IMR-90 (cell line): Measurements from ENCODE around the gene DYSF. TPM values are rescaled to one million over a fixed set of nuclear protein-coding genes. Genes with fewer than 3 reads are reported as not detected.
A peak's percentile ranks its signal among the peaks of the same experiment; 100 is the strongest.

Source experiments
- ATAC-seq: fragments of 200-7000 bp; cut with Tn5 transposase; 2 replicates; pipeline ENCODE4 v1.9.1; 2020; ENCODE audit warnings: low read depth, mild to moderate bottlenecking, moderate library complexity
- BruUV-seq: library from RNA; stranded (reverse); fragments of 400-500 nt; replicated peaks from 2 replicates; lab custom pipeline; 2021; lab: Mats Ljungman, UMichigan
- CTCF ChIA-PET: fragments of 300-600 bp; formaldehyde crosslinking; extraction: SDS; loops from one replicate; lab custom pipeline; 2021; ENCODE audit warnings: antibody characterized with exemption; lab: Yijun Ruan, JAX
- POLR2A ChIA-PET: fragments of 300-600 bp; sonication (Branson Sonifier 250); formaldehyde crosslinking; loops from one replicate; lab custom pipeline; 2022; ENCODE audit warnings: antibody characterized with exemption; ENCODE audit not compliant: unreplicated experiment; lab: Charles Lee
- DNase-seq: peaks from one replicate; pipeline ENCODE4 v3.0.0; 2013
- H2AFZ ChIP-seq: replicated peaks from 2 replicates; pipeline ENCODE3; 2013; ENCODE audit warnings: low read length, mild to moderate bottlenecking; ENCODE audit not compliant: poor library complexity
- H2AK5ac ChIP-seq: 2 replicates; pipeline ENCODE4 v1.6.1; 2013; ENCODE audit warnings: low read depth, low read length, inconsistent platforms
- H2AK9ac ChIP-seq: replicated peaks from 2 replicates; pipeline ENCODE3; 2013; ENCODE audit warnings: mild to moderate bottlenecking, low read depth, low read length, moderate library complexity; ENCODE audit not compliant: poor library complexity
- H2BK120ac ChIP-seq: 2 replicates; pipeline ENCODE4 v1.6.1; 2013; ENCODE audit warnings: low read depth, low read length, inconsistent platforms
- H2BK15ac ChIP-seq: 3 replicates; pipeline ENCODE4 v1.6.1; 2013; ENCODE audit warnings: low read depth, low read length, inconsistent platforms
- H2BK20ac ChIP-seq: 2 replicates; pipeline ENCODE4 v1.6.1; 2013; ENCODE audit warnings: low read depth, mild to moderate bottlenecking, inconsistent platforms, low read length, moderate library complexity
- H2BK5ac ChIP-seq: 2 replicates; pipeline ENCODE4 v1.6.1; 2013; ENCODE audit warnings: mild to moderate bottlenecking, low read depth, low read length, inconsistent platforms; ENCODE audit not compliant: poor library complexity, severe bottlenecking
- H3K14ac ChIP-seq: replicated peaks from 2 replicates; pipeline ENCODE4 v1.6.1; 2013; ENCODE audit warnings: low read depth, low read length, inconsistent platforms
- H3K18ac ChIP-seq: 2 replicates; pipeline ENCODE4 v1.6.1; 2013; ENCODE audit warnings: low read depth, low read length, control low read depth
- H3K23ac ChIP-seq: 2 replicates; pipeline ENCODE4 v1.6.1; 2013; ENCODE audit warnings: low read depth, low read length, inconsistent platforms
- H3K27ac ChIP-seq: 2 replicates; pipeline ENCODE4 v1.5.1; 2013; ENCODE audit warnings: mild to moderate bottlenecking, control low read depth, low read length; ENCODE audit not compliant: insufficient read depth
- H3K27me3 ChIP-seq: 2 replicates; pipeline ENCODE4 v1.6.1; 2013; ENCODE audit warnings: low read length; ENCODE audit not compliant: control insufficient read depth, insufficient read depth
- H3K36me3 ChIP-seq: 2 replicates; pipeline ENCODE4 v1.6.1; 2013; ENCODE audit warnings: low read length, mixed read lengths; ENCODE audit not compliant: control insufficient read depth, insufficient read depth
- H3K4ac ChIP-seq: 2 replicates; pipeline ENCODE4 v1.6.1; 2013; ENCODE audit warnings: low read depth, low read length, inconsistent platforms
- H3K4me1 ChIP-seq: 2 replicates; pipeline ENCODE4 v1.6.1; 2013; ENCODE audit warnings: low read length, mixed read lengths; ENCODE audit not compliant: control insufficient read depth, insufficient read depth
- H3K4me2 ChIP-seq: 2 replicates; pipeline ENCODE4 v1.6.1; 2013; ENCODE audit warnings: low read depth, mild to moderate bottlenecking, control low read depth, low read length, moderate library complexity
- H3K4me3 ChIP-seq: 2 replicates; pipeline ENCODE4 v1.5.1; 2013; ENCODE audit warnings: low read depth, mild to moderate bottlenecking, control low read depth, low read length, moderate library complexity; ENCODE audit not compliant: insufficient read depth
- H3K56ac ChIP-seq: 2 replicates; pipeline ENCODE4 v1.6.1; 2013; ENCODE audit warnings: low read length, inconsistent platforms; ENCODE audit not compliant: insufficient read depth; ENCODE audit errors: extremely low read depth
- H3K79me1 ChIP-seq, 2 experiments: 2 replicates each; pipeline ENCODE4 v1.6.1; 2013; ENCODE audit warnings: low read length in 2 of 2, inconsistent platforms in 1 of 2, low read depth in 1 of 2
- H3K9ac ChIP-seq: 2 replicates; pipeline ENCODE4 v1.6.1; 2013; ENCODE audit warnings: low read depth, low read length, control low read depth
- H3K9me1 ChIP-seq: 2 replicates; pipeline ENCODE4 v1.6.1; 2013; ENCODE audit warnings: low read length, inconsistent platforms; ENCODE audit not compliant: insufficient read depth
- H3K9me3 ChIP-seq: 2 replicates; pipeline ENCODE4 v1.6.1; 2013; ENCODE audit warnings: low read length; ENCODE audit not compliant: control insufficient read depth, insufficient read depth
- H4K20me1 ChIP-seq: 2 replicates; pipeline ENCODE4 v1.6.1; 2013; ENCODE audit warnings: low read length, inconsistent platforms; ENCODE audit not compliant: insufficient read depth
- H4K5ac ChIP-seq: 2 replicates; pipeline ENCODE4 v1.6.1; 2013; ENCODE audit warnings: mild to moderate bottlenecking, low read depth, low read length, control low read depth
- H4K8ac ChIP-seq, 2 experiments: 2 replicates each; pipeline ENCODE4 v1.6.1; 2013; ENCODE audit warnings: low read depth in 2 of 2, low read length in 2 of 2, control low read depth in 1 of 2, inconsistent platforms in 1 of 2
- H4K91ac ChIP-seq: 2 replicates; pipeline ENCODE4 v1.6.1; 2013; ENCODE audit warnings: low read depth, low read length, inconsistent platforms; ENCODE audit not compliant: insufficient read depth
- BHLHE40 ChIP-seq: fragments of 150-350 bp; IDR thresholded peaks from 2 replicates; pipeline ENCODE4 v1.6.1; 2016; ENCODE audit warnings: mild to moderate bottlenecking, low read depth, low read length
- CHD1 ChIP-seq: IDR thresholded peaks from 2 replicates; pipeline ENCODE4 v1.6.1; 2012; ENCODE audit warnings: low read depth, low read length, improper control_type of control experiment
- FOS ChIP-seq: fragments of 150-350 bp; IDR thresholded peaks from 2 replicates; pipeline ENCODE4 v1.6.1; 2016; ENCODE audit warnings: low read depth, low read length
- MAFK ChIP-seq: IDR thresholded peaks from 2 replicates; pipeline ENCODE4 v1.6.1; 2012; ENCODE audit warnings: low read depth, low read length, improper control_type of control experiment
- MAZ ChIP-seq: IDR thresholded peaks from 2 replicates; pipeline ENCODE4 v1.6.1; 2012; ENCODE audit warnings: low read depth, mild to moderate bottlenecking, low read length, improper control_type of control experiment, moderate library complexity, borderline replicate concordance
- MXI1 ChIP-seq: IDR thresholded peaks from 2 replicates; pipeline ENCODE4 v1.6.1; 2012; ENCODE audit warnings: low read depth, mild to moderate bottlenecking, low read length, moderate library complexity, borderline replicate concordance
- NFE2L2 ChIP-seq: fragments of 150-350 bp; IDR thresholded peaks from 2 replicates; pipeline ENCODE4 v1.6.1; 2016; ENCODE audit warnings: low read depth, mild to moderate bottlenecking, low read length
- POLR2A ChIP-seq: IDR thresholded peaks from 2 replicates; pipeline ENCODE4 v1.6.1; 2012; ENCODE audit warnings: mild to moderate bottlenecking, low read depth, low read length
- RAD21 ChIP-seq: IDR thresholded peaks from 2 replicates; pipeline ENCODE4 v1.6.1; 2012; ENCODE audit warnings: low read length, improper control_type of control experiment
- RFX5 ChIP-seq: IDR thresholded peaks from 2 replicates; pipeline ENCODE4 v1.8.0; 2012; ENCODE audit warnings: low read depth, mild to moderate bottlenecking, low read length, moderate library complexity
- SMC3 ChIP-seq: fragments of 150-350 bp; IDR thresholded peaks from 2 replicates; pipeline ENCODE4 v1.6.1; 2016; ENCODE audit warnings: low read depth, mild to moderate bottlenecking, antibody characterized with exemption, low read length, moderate library complexity
- WGBS, 2 experiments: methylation state at CpG; one replicate each; pipeline versions ENCODE4 v1.1.5 to v1.1.7; 2013; ENCODE audit warnings: missing lambda C conversion rate in 2 of 2; ENCODE audit not compliant: insufficient read length in 1 of 2; ENCODE audit errors: extremely low coverage in 2 of 2; 5-methylcytosine and 5-hydroxymethylcytosine counted together
- dilution Hi-C: fragments of 300-500 bp; cut with HindIII; formaldehyde crosslinking; loops from one replicate; pipeline ENCODE4 v1.14.3; 2018; ENCODE audit warnings: low sequenced_read_pairs; ENCODE audit not compliant: unreplicated experiment
- in situ Hi-C: fragments of 300-500 bp; cut with MboI; formaldehyde crosslinking; loops from 3 replicates; pipeline ENCODE4 v1.14.3; 2019; ENCODE audit warnings: low sequenced_read_pairs, inconsistent platforms, mixed read lengths
- intact Hi-C: fragments of 100-400 bp; cut with micrococcal nuclease; formaldehyde crosslinking; loops from 2 replicates; pipeline ENCODE4 v1.10.0; 2022
- polyA plus RNA-seq, 3 experiments: library from polyadenylated mRNA; depleted of rRNA; stranded (reverse); fragments of >200 nt; gene quantifications; 2 replicates each; pipeline ENCODE4 v1.2.3, GENCODE V29; 2012; ENCODE audit warnings: low replicate concordance in 1 of 3
- total RNA-seq: library from RNA; depleted of rRNA; stranded (reverse); fragments of >200 nt; gene quantifications from 2 replicates; pipeline ENCODE4 v1.2.3, GENCODE V29; 2012
- TF ChIP-seq, protein P1 (sequence below): fragments of 150-350 bp; IDR thresholded peaks from 2 replicates; pipeline ENCODE4 v1.6.1; 2017; ENCODE audit warnings: mild to moderate bottlenecking, antibody characterized with exemption, low read length, low read depth
- TF ChIP-seq, protein P2 (sequence below): fragments of 150-350 bp; IDR thresholded peaks from 2 replicates; pipeline ENCODE4 v1.6.1; 2016; ENCODE audit warnings: low read depth, mild to moderate bottlenecking, low read length, moderate library complexity, borderline replicate concordance
- TF ChIP-seq, protein P3 (sequence below): conservative IDR thresholded peaks from 2 replicates; pipeline ENCODE4 v1.5.1; 2012; ENCODE audit warnings: mild to moderate bottlenecking, low read depth, low read length, improper control_type of control experiment

The DYSF gene
- total and polyA plus RNA-seq, 2 of the 4 experiments (the other 2 are of a cell fraction): 0.09 to 0.18 TPM

DNA sequence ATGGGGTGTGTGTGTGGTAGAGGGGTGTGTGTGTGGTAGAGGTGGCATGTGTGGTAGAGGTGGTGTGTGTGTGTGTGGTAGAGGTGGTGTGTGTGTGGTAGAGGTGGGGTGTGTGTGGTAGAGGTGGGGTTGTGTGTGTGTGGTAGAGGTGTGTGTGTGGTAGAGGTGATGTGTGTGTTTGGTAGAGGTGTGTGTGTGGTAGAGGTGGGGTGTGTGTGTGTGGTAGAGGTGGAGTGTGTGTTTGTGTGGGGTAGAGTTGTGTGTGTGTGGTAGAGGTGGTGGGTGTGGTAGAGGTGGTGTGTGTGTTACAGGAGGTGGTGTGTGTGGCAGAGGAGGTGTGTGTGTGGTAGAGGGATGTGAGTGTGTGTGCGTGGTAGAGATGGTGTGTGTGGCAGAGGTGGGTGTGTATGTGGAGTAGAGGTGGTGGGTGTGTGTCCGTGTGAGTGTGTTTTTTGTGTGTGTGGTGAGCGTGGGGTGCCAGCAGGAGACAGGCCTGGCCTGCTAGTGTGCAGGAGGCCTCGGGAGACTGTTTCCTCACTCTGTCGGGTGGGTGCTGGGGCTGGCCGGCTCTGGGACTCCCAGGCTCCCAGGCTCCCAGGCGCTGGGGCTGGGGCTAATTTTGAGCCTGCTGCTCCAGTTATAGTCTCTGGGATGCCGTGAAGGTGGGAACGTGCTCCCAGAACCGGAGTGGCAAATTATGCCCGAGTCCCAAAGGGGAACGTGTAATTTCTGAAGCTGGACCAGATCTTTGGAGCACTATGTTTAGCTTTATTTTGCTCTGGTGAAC is 165.2 kb downstream of the DYSF start:
- BruUV-seq: no TSS peak
- ATAC-seq (no peak), DNase-seq (no peak)
- WGBS, 2 experiments: 72% methylated on average over 7 of the region's 12 CpGs; no CpG with 5 or more reads in 1 of the 2 experiments
- no peaks in the 10 kb centered on the region for H3K4me1 ChIP-seq
- no peak overlapping the region for H4K5ac ChIP-seq
- H2BK20ac ChIP-seq: no peak overlapping the region
- H3K14ac ChIP-seq: no peak overlapping the region
- CTCF ChIA-PET: no interaction called here
- H3K4me3 ChIP-seq: no peak overlapping the region
- no peak overlapping the region for H3K23ac ChIP-seq
- H3K27ac ChIP-seq: no peak overlapping the region
- H3K9ac ChIP-seq: no peak overlapping the region
- no peak overlapping the region for H3K56ac ChIP-seq
- POLR2A ChIA-PET: no interaction called here
- H4K91ac ChIP-seq: no peak overlapping the region
- H3K9me1 ChIP-seq: no peaks in the 10 kb centered on the region; the same call in 1 of the 2 replicates
- in situ Hi-C loops (no loop called here), dilution Hi-C loops (no loop called here), intact Hi-C loops (loop anchor here (10.0 kb wide), 1 partner anchor 316 kb away; no protein-coding TSS in a partner anchor)
- H3K27me3 ChIP-seq: peaks cover 17% of the 10 kb centered on the region
- H2BK5ac ChIP-seq: peak overlapping the region; percentile 86
- H3K9me3 ChIP-seq: no peaks in the 10 kb centered on the region
- H3K18ac ChIP-seq: no peak overlapping the region
- H2AK5ac ChIP-seq: no peak overlapping the region
- H2AK9ac ChIP-seq: no peak overlapping the region
- H3K4me2 ChIP-seq: no peak overlapping the region
- H2BK120ac ChIP-seq: no peak overlapping the region
- no peaks in the 10 kb centered on the region for H4K20me1 ChIP-seq
- TF ChIP-seq NFE2L2 (no peak), BHLHE40 (no peak), MXI1 (no peak), FOS (no peak), CHD1 (no peak), MAZ (no peak), POLR2A (no peak), SMC3 (no peak), RAD21 (no peak), RFX5 (no peak), MAFK (no peak)
- TF ChIP-seq, protein P1, sequence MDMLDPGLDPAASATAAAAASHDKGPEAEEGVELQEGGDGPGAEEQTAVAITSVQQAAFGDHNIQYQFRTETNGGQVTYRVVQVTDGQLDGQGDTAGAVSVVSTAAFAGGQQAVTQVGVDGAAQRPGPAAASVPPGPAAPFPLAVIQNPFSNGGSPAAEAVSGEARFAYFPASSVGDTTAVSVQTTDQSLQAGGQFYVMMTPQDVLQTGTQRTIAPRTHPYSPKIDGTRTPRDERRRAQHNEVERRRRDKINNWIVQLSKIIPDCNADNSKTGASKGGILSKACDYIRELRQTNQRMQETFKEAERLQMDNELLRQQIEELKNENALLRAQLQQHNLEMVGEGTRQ: no peak
- TF ChIP-seq, protein P2, sequence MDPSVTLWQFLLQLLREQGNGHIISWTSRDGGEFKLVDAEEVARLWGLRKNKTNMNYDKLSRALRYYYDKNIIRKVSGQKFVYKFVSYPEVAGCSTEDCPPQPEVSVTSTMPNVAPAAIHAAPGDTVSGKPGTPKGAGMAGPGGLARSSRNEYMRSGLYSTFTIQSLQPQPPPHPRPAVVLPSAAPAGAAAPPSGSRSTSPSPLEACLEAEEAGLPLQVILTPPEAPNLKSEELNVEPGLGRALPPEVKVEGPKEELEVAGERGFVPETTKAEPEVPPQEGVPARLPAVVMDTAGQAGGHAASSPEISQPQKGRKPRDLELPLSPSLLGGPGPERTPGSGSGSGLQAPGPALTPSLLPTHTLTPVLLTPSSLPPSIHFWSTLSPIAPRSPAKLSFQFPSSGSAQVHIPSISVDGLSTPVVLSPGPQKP: no peak
- TF ChIP-seq, protein P3, sequence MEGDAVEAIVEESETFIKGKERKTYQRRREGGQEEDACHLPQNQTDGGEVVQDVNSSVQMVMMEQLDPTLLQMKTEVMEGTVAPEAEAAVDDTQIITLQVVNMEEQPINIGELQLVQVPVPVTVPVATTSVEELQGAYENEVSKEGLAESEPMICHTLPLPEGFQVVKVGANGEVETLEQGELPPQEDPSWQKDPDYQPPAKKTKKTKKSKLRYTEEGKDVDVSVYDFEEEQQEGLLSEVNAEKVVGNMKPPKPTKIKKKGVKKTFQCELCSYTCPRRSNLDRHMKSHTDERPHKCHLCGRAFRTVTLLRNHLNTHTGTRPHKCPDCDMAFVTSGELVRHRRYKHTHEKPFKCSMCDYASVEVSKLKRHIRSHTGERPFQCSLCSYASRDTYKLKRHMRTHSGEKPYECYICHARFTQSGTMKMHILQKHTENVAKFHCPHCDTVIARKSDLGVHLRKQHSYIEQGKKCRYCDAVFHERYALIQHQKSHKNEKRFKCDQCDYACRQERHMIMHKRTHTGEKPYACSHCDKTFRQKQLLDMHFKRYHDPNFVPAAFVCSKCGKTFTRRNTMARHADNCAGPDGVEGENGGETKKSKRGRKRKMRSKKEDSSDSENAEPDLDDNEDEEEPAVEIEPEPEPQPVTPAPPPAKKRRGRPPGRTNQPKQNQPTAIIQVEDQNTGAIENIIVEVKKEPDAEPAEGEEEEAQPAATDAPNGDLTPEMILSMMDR: no peak
- no peak overlapping the region for H3K4ac ChIP-seq
- no peak overlapping the region for H2BK15ac ChIP-seq
- no peaks in the 10 kb centered on the region for H3K36me3 ChIP-seq
- no peak overlapping the region for H2AFZ ChIP-seq
- H4K8ac ChIP-seq: no peak overlapping the region
- H3K79me1 ChIP-seq: no peaks in the 10 kb centered on the region
